Ovary (tissue), 9 donors: ENCODE measurements around the gene TENM4. TPM values are rescaled to one million over a fixed set of nuclear protein-coding genes. Genes with fewer than 3 reads are reported as not detected.

Experiments
- DNase-seq, 5 donors: peaks; one replicate each; pipeline ENCODE4 v3.0.0-alpha.2; 2019 to 2020
- H3K27ac ChIP-seq, 2 donors: fragments of 200-600 bp; one replicate each; pipeline versions ENCODE4 v1.5.1 to v1.8.0; 2019 to 2022
- H3K27me3 ChIP-seq: fragments of 200-600 bp; one replicate; pipeline ENCODE4 v1.8.0; 2022
- H3K36me3 ChIP-seq: fragments of 200-600 bp; sonication (generic); one replicate; pipeline ENCODE4 v1.5.1; 2019
- H3K4me1 ChIP-seq: one replicate; pipeline ENCODE4 v1.8.1; 2013; ENCODE audit warnings: mild to moderate bottlenecking, moderate library complexity; ENCODE audit not compliant: insufficient read depth
- H3K4me3 ChIP-seq: fragments of 200-600 bp; sonication (generic); one replicate; pipeline ENCODE4 v1.5.1; 2017
- H3K9me3 ChIP-seq, 2 donors: fragments of 200-600 bp in 1 of 2; sonication (generic) in 1 of 2; one replicate each; pipeline versions ENCODE4 v1.5.1 to v1.8.1; 2013 to 2019; ENCODE audit warnings: mild to moderate bottlenecking in 1 of 2, moderate library complexity in 1 of 2
- CTCF ChIP-seq, 3 donors: fragments of 450-650 bp in 2 of 3; fragments of 200-600 bp in 1 of 3; IDR thresholded peaks; one replicate each; pipeline versions ENCODE4 v1.5.1 to v1.8.0; 2016 to 2022; ENCODE audit warnings: antibody characterized with exemption in 3 of 3, mild to moderate bottlenecking in 1 of 3
- EP300 ChIP-seq: sonication (generic); formaldehyde crosslinking; IDR thresholded peaks from one replicate; pipeline ENCODE4 v1.6.1; 2017; ENCODE audit warnings: antibody characterized with exemption
- POLR2A ChIP-seq: fragments of 450-650 bp; IDR thresholded peaks from one replicate; pipeline ENCODE4 v1.6.1; 2017; ENCODE audit warnings: antibody characterized with exemption, mild to moderate bottlenecking, moderate library complexity
- WGBS, 3 donors: extraction: QIAGEN DNeasy Blood & Tissue Kit in 1 of 3; methylation state at CpG; one replicate each; pipeline versions ENCODE4 v1.1.5 to v1.1.7; 2013 to 2017; 5-methylcytosine and 5-hydroxymethylcytosine counted together
- intact Hi-C, 4 donors: fragments of 100-400 bp; cut with DNase I; formaldehyde crosslinking; loops; one replicate each; pipeline versions ENCODE4 v1.11.0 to v1.15.1; 2022 to 2023
- polyA plus RNA-seq, 2 donors: library from polyadenylated mRNA; stranded (reverse); fragments of 200-250 nt in 1 of 2; fragments of 350-450 nt in 1 of 2; fragmentation: Illumina TruSeq in 1 of 2; extraction: RNeasy Lipid Tissue Mini Kit (QIAGEN cat#74804) in 1 of 2; gene quantifications; one replicate each; pipeline ENCODE4 v1.2.3, GENCODE V29; 2013 to 2014
- total RNA-seq, 7 donors: library from RNA; depleted of rRNA in 2 of 7; stranded (reverse); fragments of >200 nt in 2 of 7; fragmentation: NEBNext Ultra II Directional in 3 of 7; extraction: Animal tissue kit (Norgen Biotek cat#: 25700) in 3 of 7; gene quantifications; one replicate each; pipeline versions ENCODE4 v1.1.0 to v1.2.4, GENCODE V29; 2016 to 2023
- donor health status: DM: no; HTN: no; CAD: no; lungs with moderate emphysema.
- donor health status: DM: no; HTN: no; CAD: no.
- donor health status: Bipolar disorder and iron deficiency.
- donor health status: DM: yes; HTN: yes; CAD: no.
- donor health status: DM: no; HTN: no; CAD: no.
- donor health status: DM: yes; HTN: yes; CAD: no.

The TENM4 gene
- total and polyA plus RNA-seq, 9 donors = 11.0 to 206 (median 107) TPM

GRCh38 chr11:79381036-79381435 is 59.8 kb downstream of the TENM4 start:
- H3K4me3 ChIP-seq = no peak overlapping the region
- DNase-seq = no peak
- H3K36me3 ChIP-seq = no peaks in the 10 kb centered on the region
- no peak for TF ChIP-seq EP300
- TF ChIP-seq POLR2A = no peak
- no peak for TF ChIP-seq CTCF (IDR thresholded peaks at IDR 0.05)
- intact Hi-C loops = no loop called here
- peaks cover 14% of the 10 kb centered on the region for H3K4me1 ChIP-seq
- no peak overlapping the region for H3K27ac ChIP-seq
- no peaks in the 10 kb centered on the region for H3K27me3 ChIP-seq
- no peaks in the 10 kb centered on the region for H3K9me3 ChIP-seq
- 51 to 67% (median 56%) methylated on average over 3 of the region's 3 CpGs for WGBS, 3 donors

- Histone ChIP-seq H3K4me3 (no peak overlapping the region), H3K9me3 (no peaks in the 10 kb centered on the region), H3K36me3 (no peaks in the 10 kb centered on the region), H3K4me1 (peaks cover 6% of the 10 kb centered on the region), H3K27me3 (no peaks in the 10 kb centered on the region), H3K27ac (no peak overlapping the region)
- WGBS, 3 donors = 92 to 95% (median 94%) methylated on average over 2 of the region's 2 CpGs
- intact Hi-C loops = no loop called here
- no peak for DNase-seq
- no peak for TF ChIP-seq CTCF (IDR thresholded peaks at IDR 0.05)
- no peak for TF ChIP-seq POLR2A
- TF ChIP-seq EP300 = no peak
These were observed 63.4 kb downstream of the TENM4 start for GRCh38 chr11:79377406-79377805.

GRCh38 chr11:79375818-79376550 is 64.8 kb downstream of the TENM4 start:
- WGBS, 3 donors = 59 to 77% (median 68%) methylated on average over 3 of the region's 3 CpGs
- H3K4me1 ChIP-seq = peaks cover 6% of the 10 kb centered on the region

GRCh38 chr11:79374727-79375126 is 66.1 kb downstream of the TENM4 start:
- no peak for DNase-seq
- H3K9me3 ChIP-seq = no peaks in the 10 kb centered on the region
- no peaks in the 10 kb centered on the region for H3K36me3 ChIP-seq
- TF ChIP-seq POLR2A = no peak
- TF ChIP-seq CTCF (IDR thresholded peaks at IDR 0.05) = no peak
- TF ChIP-seq EP300 = no peak
- H3K4me1 ChIP-seq = peaks cover 7% of the 10 kb centered on the region
- H3K27ac ChIP-seq = no peak overlapping the region
- 15 to 52% (median 15%) methylated on average over 7 of the region's 7 CpGs for WGBS, 3 donors
- intact Hi-C loops = no loop called here
- H3K4me3 ChIP-seq = no peak overlapping the region
- no peaks in the 10 kb centered on the region for H3K27me3 ChIP-seq

More at GRCh38 chr11:79375818-79376550, 64.8 kb downstream of the TENM4 start:
- no peak for DNase-seq
- TF ChIP-seq POLR2A (no peak), CTCF (IDR thresholded peaks at IDR 0.05) (no peak), EP300 (no peak)
- Histone ChIP-seq H3K27ac (no peak overlapping the region), H3K9me3 (no peaks in the 10 kb centered on the region), H3K36me3 (no peaks in the 10 kb centered on the region), H3K27me3 (no peaks in the 10 kb centered on the region), H3K4me3 (no peak overlapping the region)
- intact Hi-C loops = no loop called here
